Erythroblast (primary cell): ENCODE measurements around the gene PAN2.

Experiments
- GATA1 ChIP-seq: IDR thresholded peaks from 2 replicates; pipeline ENCODE4 v1.6.1; 2011; ENCODE audit warnings: low read depth, mild to moderate bottlenecking, control low read depth, low read length, moderate library complexity
- POLR2A ChIP-seq: IDR thresholded peaks from 2 replicates; pipeline ENCODE4 v1.6.1; 2011; ENCODE audit warnings: mild to moderate bottlenecking, low read length

GRCh38 chr12:56351325-56351724 lies 17.5 kb upstream of the PAN2 start:
- TF ChIP-seq POLR2A (no peak), GATA1 (no peak)
